HK-2 (cell line): ENCODE results near the gene MCUB.
"Not testable (repeated sequence)": the region's sequence is repeated elsewhere in the genome, so short reads cannot be mapped to it uniquely, and the experiment has no call there.

Experiments
- DNase-seq: peaks from one replicate; pipeline ENCODE4 v3.0.0-alpha.2; 2018; ENCODE audit not compliant: unreplicated experiment

Gene MCUB

GRCh38 chr4:109559983-109560686, at the start of gene MCUB:
MCUB (plus strand) TSS chr4:109560246; CDS start chr4:109560338, 92 bp downstream.
- DNase-seq: peak; percentile 91

- DNase-seq: no peak
Measured at GRCh38 chr4:109510687-109511086, 49.4 kb upstream of the MCUB start.

GRCh38 chr4:109511414-109511813, 48.6 kb upstream of the MCUB start:
- DNase-seq: no peak

- not testable (repeated sequence) for DNase-seq
Measured at GRCh38 chr4:109513368-109513767, 46.7 kb upstream of the MCUB start.

- DNase-seq: no peak
Measured at GRCh38 chr4:109532182-109532581, 27.9 kb upstream of the MCUB start.

- no peak for DNase-seq
Measured at GRCh38 chr4:109545401-109545800, 14.6 kb upstream of the MCUB start.

GRCh38 chr4:109547394-109547793, 12.7 kb upstream of the MCUB start:
- DNase-seq: no peak

- peak; percentile 70 for DNase-seq
Measured at GRCh38 chr4:109548655-109549054, 11.4 kb upstream of the MCUB start.

- no peak for DNase-seq
Measured at GRCh38 chr4:109552237-109552636, 7.8 kb upstream of the MCUB start.

- no peak for DNase-seq
Measured at GRCh38 chr4:109553130-109553529, 6.9 kb upstream of the MCUB start.

GRCh38 chr4:109554971-109555370, 5.1 kb upstream of the MCUB start:
- no peak for DNase-seq

GRCh38 chr4:109557433-109557832, 2.6 kb upstream of the MCUB start:
- DNase-seq: no peak

GRCh38 chr4:109558095-109558494, 2.0 kb upstream of the MCUB start:
- DNase-seq: not testable (repeated sequence)

- peak; percentile 55 for DNase-seq
Measured at GRCh38 chr4:109559625-109559982, 442 bp upstream of the MCUB start.

- peak; percentile 60 for DNase-seq
Measured at GRCh38 chr4:109560687-109561461, 828 bp downstream of the MCUB start.

- DNase-seq: no peak
Measured at GRCh38 chr4:109562457-109563239, 2.6 kb downstream of the MCUB start.

GRCh38 chr4:109571494-109571893, 11.4 kb downstream of the MCUB start:
- DNase-seq: no peak

- no peak for DNase-seq
Measured at GRCh38 chr4:109572154-109572553, 12.1 kb downstream of the MCUB start.

- no peak for DNase-seq
Measured at GRCh38 chr4:109574443-109574850, 14.4 kb downstream of the MCUB start.

GRCh38 chr4:109574931-109575804, 15.1 kb downstream of the MCUB start:
- no peak for DNase-seq

- DNase-seq: no peak
Measured at GRCh38 chr4:109576462-109576861, 16.4 kb downstream of the MCUB start.

GRCh38 chr4:109578846-109579245, 18.8 kb downstream of the MCUB start:
- DNase-seq: no peak
